Heart right ventricle (tissue), 16 donors: ENCODE results near the gene GLI1. TPM values are rescaled to one million over a fixed set of nuclear protein-coding genes. Genes with fewer than 3 reads are reported as not detected.

Source experiments
- ATAC-seq, 8 donors: fragments of 200-7000 bp; cut with Tn5 transposase; one replicate each; pipeline ENCODE4 v1.9.1; 2020; ENCODE audit warnings: mild to moderate bottlenecking in 8 of 8, moderate library complexity in 8 of 8, moderate number of reproducible peaks in 1 of 8
- DNase-seq, 2 donors: peaks; one replicate each; pipeline ENCODE4 v3.0.0-alpha.2; 2020
- H3K27ac ChIP-seq, 10 donors: fragments of 200-600 bp; sonication (generic) in 2 of 10; one replicate each; pipeline versions ENCODE4 v1.5.0 to v1.8.0; 2020 to 2022; ENCODE audit warnings: mild to moderate bottlenecking in 3 of 10
- H3K27me3 ChIP-seq, 7 donors: fragments of 200-600 bp; one replicate each; pipeline ENCODE4 v1.8.0; 2021 to 2022; ENCODE audit warnings: mild to moderate bottlenecking in 2 of 7
- H3K36me3 ChIP-seq, 9 donors: fragments of 200-600 bp; sonication (generic) in 1 of 9; one replicate each; pipeline versions ENCODE4 v1.5.0 to v1.8.0; 2020 to 2022; ENCODE audit warnings: mild to moderate bottlenecking in 2 of 9
- H3K4me1 ChIP-seq, 9 donors: fragments of 200-600 bp; sonication (generic) in 1 of 9; one replicate each; pipeline versions ENCODE4 v1.5.0 to v1.8.0; 2020 to 2022; ENCODE audit warnings: mild to moderate bottlenecking in 4 of 9
- H3K4me3 ChIP-seq, 10 donors: fragments of 200-600 bp; sonication (generic) in 2 of 10; one replicate each; pipeline versions ENCODE4 v1.5.0 to v1.8.0; 2020 to 2022; ENCODE audit warnings: mild to moderate bottlenecking in 7 of 10, moderate library complexity in 2 of 10
- H3K9me3 ChIP-seq, 11 donors: fragments of 200-600 bp in 10 of 11; sonication (generic) in 2 of 11; one replicate each; pipeline versions ENCODE4 v1.5.0 to v1.8.0; 2013 to 2022; ENCODE audit warnings: mild to moderate bottlenecking in 2 of 11, control low read depth in 1 of 11, moderate library complexity in 1 of 11
- WGBS, 2 donors: extraction: QIAGEN DNeasy Blood & Tissue Kit; methylation state at CpG; one replicate each; pipeline ENCODE4 v1.1.7; 2013; ENCODE audit warnings: inconsistent platforms in 1 of 2; 5-methylcytosine and 5-hydroxymethylcytosine counted together
- intact Hi-C, 10 donors: fragments of 100-400 bp; cut with DNase I; formaldehyde crosslinking; loops; one replicate each; pipeline versions ENCODE4 v1.11.1 to v1.14.2; 2022
- polyA plus RNA-seq, 2 donors: library from polyadenylated mRNA; stranded (reverse); fragments of 200-250 nt; gene quantifications; one replicate each; pipeline ENCODE4 v1.2.3, GENCODE V29; 2013
- total RNA-seq, 10 donors: library from RNA; stranded (reverse); fragmentation: NEBNext Ultra II Directional in 3 of 10; extraction: Animal tissue kit (Norgen Biotek cat#: 25700) in 3 of 10; gene quantifications; one replicate each; pipeline versions ENCODE4 v1.2.1 to v1.2.4, GENCODE V29; 2021 to 2023
- TF ChIP-seq, protein P1 (sequence below), 9 donors: fragments of 200-600 bp; sonication (generic) in 2 of 9; IDR thresholded peaks; one replicate each; pipeline versions ENCODE4 v1.5.0 to v1.8.0; 2021 to 2022; ENCODE audit warnings: antibody characterized with exemption in 9 of 9, mild to moderate bottlenecking in 5 of 9, moderate library complexity in 1 of 9
- donor health status: Arrhythmogenic right ventricular cardiomyopathy.
- donor health status: ischemic (EF 13 %, LVEDD 7.1; RV severe dilation, severe dysfunction).
- donor health status: healthy with polysubstance abuse.
- donor health status: DM: no; HTN: yes; CAD: no.
- donor health status: DM: no; HTN: no; CAD: no.
- donor health status: ischemic (EF 25% LVEDD 6.9; RV normal size, moderate dysfunction).
- donor health status: ischemic (EF 25% LVEDD 5.7; RV mildly dilated, moderate dysfunction).
- donor health status: healthy.
- donor health status: DM: yes; HTN: yes; CAD: no.
- donor health status: Ischemic cardiomyopathy.
- donor health status: ischemic (EF 35%, LVEDD 5.7; RV mildly dilated, moderate dysfunction).
- donor health status: nonischemic (EF 11% LVEDD 7.7; RV severe dilation, severe dysfunction).
- donor health status: DM: yes; HTN: yes; CAD: no.
- donor health status: PGD.
- donor health status: ischemic (EF 29% LVEDD 5.4; RV normal size, mild dysfunction).
- donor health status: nonischemic (EF 23%, LVEDD 6.1; RV moderate dilation, normal function).

The GLI1 gene
- total and polyA plus RNA-seq, 12 donors, result 0.12 to 1.2 (median 0.59) TPM

DNA sequence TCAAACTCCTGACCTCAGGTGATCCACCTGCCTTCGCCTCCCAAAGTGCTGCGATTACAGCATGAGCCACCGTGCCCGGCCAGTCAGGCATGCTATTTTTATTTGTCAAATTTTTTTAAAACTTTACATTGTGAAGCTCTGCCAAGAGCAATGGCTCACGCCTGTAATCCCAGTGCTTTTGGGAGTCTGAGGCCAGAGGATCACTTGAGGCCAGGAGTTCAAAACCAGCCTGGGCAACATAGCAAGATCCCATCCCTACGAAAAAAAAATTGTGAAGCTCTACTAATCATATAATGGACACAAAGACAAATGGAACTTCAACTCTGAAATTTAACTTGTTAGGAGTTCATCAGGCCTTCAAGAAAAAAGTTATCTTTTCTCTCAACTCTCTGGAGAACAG is 30.6 kb upstream of the GLI1 start:
- WGBS, 2 donors, result 69 to 84% methylated on average over 6 of the region's 6 CpGs
- H3K9me3 ChIP-seq, result no peaks in the 10 kb centered on the region
- peaks cover 0 to 17% (median 0%) of the 10 kb centered on the region in 9 donors for H3K36me3 ChIP-seq
- H3K27ac ChIP-seq, result peak overlapping the region in 7 of 10 donors; percentile 90 to 98 (median 93)
- peaks cover 0 to 24% (median 15%) of the 10 kb centered on the region in 9 donors for H3K4me1 ChIP-seq
- DNase-seq (no peak), ATAC-seq (no peak)
- intact Hi-C loops, result no loop called here
- H3K27me3 ChIP-seq, result no peaks in the 10 kb centered on the region
- H3K4me3 ChIP-seq, result peak overlapping the region in 2 of 10 donors; percentile 63 to 70
- TF ChIP-seq, protein P1, sequence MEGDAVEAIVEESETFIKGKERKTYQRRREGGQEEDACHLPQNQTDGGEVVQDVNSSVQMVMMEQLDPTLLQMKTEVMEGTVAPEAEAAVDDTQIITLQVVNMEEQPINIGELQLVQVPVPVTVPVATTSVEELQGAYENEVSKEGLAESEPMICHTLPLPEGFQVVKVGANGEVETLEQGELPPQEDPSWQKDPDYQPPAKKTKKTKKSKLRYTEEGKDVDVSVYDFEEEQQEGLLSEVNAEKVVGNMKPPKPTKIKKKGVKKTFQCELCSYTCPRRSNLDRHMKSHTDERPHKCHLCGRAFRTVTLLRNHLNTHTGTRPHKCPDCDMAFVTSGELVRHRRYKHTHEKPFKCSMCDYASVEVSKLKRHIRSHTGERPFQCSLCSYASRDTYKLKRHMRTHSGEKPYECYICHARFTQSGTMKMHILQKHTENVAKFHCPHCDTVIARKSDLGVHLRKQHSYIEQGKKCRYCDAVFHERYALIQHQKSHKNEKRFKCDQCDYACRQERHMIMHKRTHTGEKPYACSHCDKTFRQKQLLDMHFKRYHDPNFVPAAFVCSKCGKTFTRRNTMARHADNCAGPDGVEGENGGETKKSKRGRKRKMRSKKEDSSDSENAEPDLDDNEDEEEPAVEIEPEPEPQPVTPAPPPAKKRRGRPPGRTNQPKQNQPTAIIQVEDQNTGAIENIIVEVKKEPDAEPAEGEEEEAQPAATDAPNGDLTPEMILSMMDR (IDR thresholded peaks at IDR 0.05), result no peak

DNA sequence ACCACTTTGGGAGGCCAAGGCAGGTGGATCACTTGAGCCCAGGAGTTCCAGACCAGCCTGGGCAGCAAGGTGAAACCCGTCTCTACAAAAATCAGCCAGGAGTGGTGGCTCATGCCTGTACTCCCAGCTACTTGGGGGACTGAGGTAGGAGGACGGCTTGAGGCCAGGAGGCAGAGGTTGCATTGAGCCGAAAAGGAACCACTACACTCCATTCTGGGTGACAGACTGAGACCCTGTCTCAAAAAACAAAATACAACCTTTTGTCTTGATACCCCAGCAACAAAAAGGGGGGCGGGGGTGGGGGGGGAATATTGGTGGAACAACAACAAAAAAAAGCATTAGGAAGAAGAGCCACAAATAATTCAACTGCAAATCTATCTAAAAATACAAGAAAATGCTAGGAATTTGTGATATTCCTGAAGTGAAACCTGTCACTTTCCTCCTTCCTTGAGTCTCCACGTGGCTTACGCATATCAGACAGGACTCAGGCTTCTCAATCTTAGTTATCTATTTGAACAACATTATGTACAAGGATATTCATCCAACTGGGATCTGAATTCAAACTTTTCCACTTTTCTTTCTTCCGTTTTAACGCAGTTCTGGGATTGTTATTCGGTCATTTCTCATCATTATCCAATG is 30.0 kb upstream of the GLI1 start:
- 33 to 35% methylated on average over 9 of the region's 9 CpGs for WGBS, 2 donors
- no peaks in the 10 kb centered on the region for H3K27me3 ChIP-seq
- peaks cover 0 to 24% (median 15%) of the 10 kb centered on the region in 9 donors for H3K4me1 ChIP-seq
- H3K27ac ChIP-seq, result peak overlapping the region; percentile 85 to 98 (median 94)
- intact Hi-C loops, result loop anchor here in 2 of 10 donors (2.0 kb wide), 1 partner anchor 23 kb away; no protein-coding TSS in a partner anchor
- peaks cover 0 to 15% (median 0%) of the 10 kb centered on the region in 9 donors for H3K36me3 ChIP-seq
- ATAC-seq, result no peak
- no peaks in the 10 kb centered on the region for H3K9me3 ChIP-seq
- DNase-seq, result no peak
- TF ChIP-seq, protein P1 (IDR thresholded peaks at IDR 0.05), result no peak
- peak overlapping the region; percentile 32 to 80 (median 66) for H3K4me3 ChIP-seq

DNA sequence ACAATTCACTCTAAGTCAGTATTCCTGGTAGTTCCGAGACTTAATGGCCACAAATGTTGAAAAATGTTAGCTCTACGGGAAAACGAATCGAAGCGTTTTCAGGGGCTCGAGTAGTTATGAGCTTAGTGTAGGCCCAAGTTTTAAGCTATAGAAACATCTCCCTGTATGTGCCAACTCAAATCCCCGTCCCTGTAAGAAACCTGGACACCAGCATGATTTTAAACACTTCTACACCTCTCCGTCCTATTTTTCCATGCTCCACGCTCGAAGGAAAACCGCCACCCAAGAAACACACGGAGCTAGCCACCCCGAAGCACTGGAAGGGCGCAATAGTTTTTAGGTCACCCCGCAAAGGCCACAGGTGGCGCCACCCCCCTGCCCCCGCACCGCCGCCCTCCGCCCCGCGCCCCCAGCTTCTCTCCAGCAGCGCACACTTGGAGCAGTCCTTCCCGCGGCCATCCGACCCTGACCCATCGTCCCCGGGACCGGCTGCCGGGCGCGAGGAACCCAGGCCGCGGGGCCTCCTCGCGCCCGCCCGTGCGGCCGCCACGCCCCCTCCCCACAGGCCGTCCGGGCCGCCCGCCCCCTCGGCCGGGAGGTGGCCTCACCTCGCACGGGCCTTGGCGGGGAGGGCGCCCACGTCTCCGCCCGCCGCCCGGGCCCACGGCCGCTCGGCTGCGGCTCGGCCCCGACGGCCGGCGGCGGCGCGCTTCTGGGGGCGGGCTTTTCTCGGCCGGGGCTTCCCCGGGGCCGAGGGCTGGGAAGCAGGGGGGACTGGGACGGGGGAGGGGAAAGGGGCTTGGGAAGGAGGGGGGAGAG is 29.3 kb upstream of the GLI1 start:
- WGBS, 2 donors, result 1% methylated on average over 56 to 74 of the region's 74 CpGs
- H3K4me1 ChIP-seq, result peaks cover 0 to 24% (median 15%) of the 10 kb centered on the region in 9 donors
- peaks cover 0 to 8% (median 0%) of the 10 kb centered on the region in 9 donors for H3K36me3 ChIP-seq
- H3K4me3 ChIP-seq, result peak overlapping the region; percentile 42 to 80 (median 66)
- peak overlapping the region; percentile 85 to 98 (median 94) for H3K27ac ChIP-seq
- no peaks in the 10 kb centered on the region for H3K9me3 ChIP-seq
- DNase-seq (peak; percentile 48 to 55), ATAC-seq (peak; percentile 64 to 86 (median 74))
- TF ChIP-seq, protein P1 (IDR thresholded peaks at IDR 0.05), result peak in 5 of 9 donors; percentile 15 to 40 (median 34)
- intact Hi-C loops, result loop anchor here in 2 of 10 donors (2.0 kb wide), 1 partner anchor 22 kb away; no protein-coding TSS in a partner anchor
- no peaks in the 10 kb centered on the region for H3K27me3 ChIP-seq

GRCh38 chr12:57430931-57431566 is 28.5 kb upstream of the GLI1 start, which contains the start of gene R3HDM2:
R3HDM2 (minus strand) TSS chr12:57431043; CDS start chr12:57310428, 120,615 bp downstream.
- WGBS, 2 donors, result 3% methylated on average over 35 to 41 of the region's 41 CpGs
- DNase-seq, result peak; percentile 96
- ATAC-seq, result peak; percentile 96 to 99 (median 98)
- intact Hi-C loops, result loop anchor here in 2 of 10 donors (2.0 kb wide), 1 partner anchor 22 kb away; no protein-coding TSS in a partner anchor
- Histone ChIP-seq H3K27me3 (no peaks in the 10 kb centered on the region), H3K9me3 (no peaks in the 10 kb centered on the region), H3K27ac (peak within 1 kb of the TSS; percentile 85 to 98 (median 94)), H3K36me3 (peaks cover 0 to under 1% (median 0%) of the 10 kb centered on the region in 9 donors), H3K4me1 (peaks cover 0 to 24% (median 15%) of the 10 kb centered on the region in 9 donors), H3K4me3 (peak within 1 kb of the TSS; percentile 42 to 80 (median 66))
- TF ChIP-seq, protein P1 (IDR thresholded peaks at IDR 0.05), result no peak
